Neural progenitor cell (in vitro differentiated cells): Measurements from ENCODE around the gene GANAB. TPM values are rescaled to one million over a fixed set of nuclear protein-coding genes. Genes with fewer than 3 reads are reported as not detected.

Experiments used
- DNase-seq: peaks from one replicate; pipeline ENCODE4 v3.0.0-alpha.2; 2016; ENCODE audit warnings: low spot score
- H2AFZ ChIP-seq: fragments of 200-600 bp; sonication (generic); replicated peaks from 2 replicates; pipeline ENCODE4 v1.6.1; 2016; ENCODE audit warnings: antibody characterized with exemption
- H3F3A ChIP-seq: fragments of 200-600 bp; sonication (generic); 2 replicates; pipeline ENCODE4 v1.6.1; 2016; ENCODE audit warnings: antibody characterized with exemption, low read depth
- H3K27ac ChIP-seq: fragments of 200-600 bp; sonication (generic); 2 replicates; pipeline ENCODE4 v1.5.1; 2016; ENCODE audit warnings: mild to moderate bottlenecking
- H3K27me3 ChIP-seq: fragments of 200-600 bp; sonication (generic); 2 replicates; pipeline ENCODE4 v1.6.1; 2016; ENCODE audit warnings: mild to moderate bottlenecking, moderate library complexity
- H3K36me3 ChIP-seq: fragments of 200-600 bp; sonication (generic); 2 replicates; pipeline ENCODE4 v1.5.1; 2016
- H3K4me1 ChIP-seq: fragments of 200-600 bp; sonication (generic); 2 replicates; pipeline ENCODE4 v1.6.1; 2016; ENCODE audit warnings: mixed run types
- H3K4me2 ChIP-seq: fragments of 200-600 bp; sonication (generic); 2 replicates; pipeline ENCODE4 v1.6.1; 2016
- H3K4me3 ChIP-seq: fragments of 200-600 bp; sonication (generic); 2 replicates; pipeline ENCODE4 v1.5.1; 2016
- H3K79me2 ChIP-seq: fragments of 200-600 bp; sonication (generic); 2 replicates; pipeline ENCODE4 v1.6.1; 2016; ENCODE audit warnings: low read depth
- H3K9ac ChIP-seq: fragments of 200-600 bp; sonication (generic); 2 replicates; pipeline ENCODE4 v1.6.1; 2016
- H3K9me3 ChIP-seq: fragments of 200-600 bp; sonication (generic); 2 replicates; pipeline ENCODE4 v1.5.1; 2016; ENCODE audit warnings: low read depth
- H4K20me1 ChIP-seq: fragments of 200-600 bp; sonication (generic); 2 replicates; pipeline ENCODE4 v1.6.1; 2016; ENCODE audit warnings: low read depth
- H3K27ac Mint-ChIP-seq: 3 replicates; pipeline ENCODE4 v1.8.0; 2021; ENCODE audit warnings: mixed read lengths
- H3K27me3 Mint-ChIP-seq: 2 replicates; pipeline ENCODE4 v1.8.0; 2022; ENCODE audit warnings: low read depth, mild to moderate bottlenecking, inconsistent platforms, moderate library complexity, mixed read lengths; ENCODE audit not compliant: insufficient read depth
- H3K36me3 Mint-ChIP-seq: 3 replicates; pipeline ENCODE4 v1.8.0; 2021; ENCODE audit warnings: mixed read lengths
- H3K4me1 Mint-ChIP-seq: 3 replicates; pipeline ENCODE4 v1.8.0; 2021; ENCODE audit warnings: mixed read lengths
- H3K4me3 Mint-ChIP-seq: 3 replicates; pipeline ENCODE4 v1.8.0; 2021; ENCODE audit warnings: mild to moderate bottlenecking, moderate library complexity, mixed read lengths
- H3K9me3 Mint-ChIP-seq: 3 replicates; pipeline ENCODE4 v1.8.0; 2020; ENCODE audit warnings: mixed read lengths
- CTCF ChIP-seq: fragments of 200-600 bp; sonication (generic); IDR thresholded peaks from 2 replicates; pipeline ENCODE4 v1.5.1; 2017; ENCODE audit warnings: antibody characterized with exemption, mild to moderate bottlenecking
- EZH2 ChIP-seq: fragments of 200-600 bp; sonication (generic); IDR thresholded peaks from 2 replicates; pipeline ENCODE4 v1.6.1; 2017; ENCODE audit warnings: antibody characterized with exemption, mild to moderate bottlenecking, moderate library complexity
- EZH2phosphoT487 ChIP-seq: fragments of 200-600 bp; sonication (generic); IDR thresholded peaks from 2 replicates; pipeline ENCODE4 v1.6.1; 2017; ENCODE audit warnings: antibody characterized with exemption
- small RNA-seq: library from RNA; depleted of rRNA; stranded (forward); fragments of <200 nt; gene quantifications from one replicate; pipeline ENCODE3, GENCODE V24; 2015
- total RNA-seq: library from RNA; depleted of rRNA; stranded (reverse); fragments of >200 nt; gene quantifications from 2 replicates; pipeline ENCODE4 v1.2.3, GENCODE V29; 2015; ENCODE audit warnings: low replicate concordance

GANAB gene
- total RNA-seq, 1 donor from 2014 or later = 202 TPM

- Histone ChIP-seq H3K27ac (no peak overlapping the region), H3K4me1 (peaks cover 23% of the 10 kb centered on the region), H3K9ac (peak overlapping the region; percentile 8), H2AFZ (no peak overlapping the region), H3K27me3 (no peaks in the 10 kb centered on the region), H3K36me3 (peaks cover 7% of the 10 kb centered on the region), H3K4me3 (no peak overlapping the region), H3K4me2 (no peak overlapping the region), H4K20me1 (peaks cover 29% of the 10 kb centered on the region), H3F3A (peaks cover 24% of the 10 kb centered on the region), H3K9me3 (no peaks in the 10 kb centered on the region), H3K79me2 (peaks cover 29% of the 10 kb centered on the region)
- peaks cover 29% of the 10 kb centered on the region for H3K36me3 Mint-ChIP-seq
- TF ChIP-seq EZH2phosphoT487 (no peak), CTCF (no peak), EZH2 (no peak)
- H3K9me3 Mint-ChIP-seq = no peaks in the 10 kb centered on the region
- H3K27ac Mint-ChIP-seq = no peak overlapping the region
- H3K4me3 Mint-ChIP-seq = no peak overlapping the region
- no peak for DNase-seq
- peaks cover 15% of the 10 kb centered on the region for H3K27me3 Mint-ChIP-seq
- peaks cover 37% of the 10 kb centered on the region for H3K4me1 Mint-ChIP-seq
Measured at GRCh38 chr11:62575837-62576236, 70.6 kb downstream of the GANAB start.

- peaks cover 36% of the 10 kb centered on the region for H4K20me1 ChIP-seq
- no peak for TF ChIP-seq EZH2phosphoT487
- no peak for TF ChIP-seq EZH2
- TF ChIP-seq CTCF = no peak
- H3K79me2 ChIP-seq = peaks cover 35% of the 10 kb centered on the region
- Mint-ChIP-seq H3K36me3 (peaks cover 32% of the 10 kb centered on the region), H3K9me3 (no peaks in the 10 kb centered on the region), H3K4me3 (peak overlapping the region; percentile 99), H3K4me1 (peaks cover 38% of the 10 kb centered on the region), H3K27me3 (peaks cover 15% of the 10 kb centered on the region), H3K27ac (peak overlapping the region; percentile 46)
- peak overlapping the region; percentile 65 for H3K9ac ChIP-seq
- H3F3A ChIP-seq = peaks cover 30% of the 10 kb centered on the region
- H3K4me1 ChIP-seq = peaks cover 23% of the 10 kb centered on the region
- no peak for DNase-seq
- no peaks in the 10 kb centered on the region for H3K9me3 ChIP-seq
- peak overlapping the region; percentile 100 for H3K4me3 ChIP-seq
- no peak overlapping the region for H2AFZ ChIP-seq
- H3K36me3 ChIP-seq = peaks cover 7% of the 10 kb centered on the region
- no peaks in the 10 kb centered on the region for H3K27me3 ChIP-seq
- peak overlapping the region; percentile 95 for H3K4me2 ChIP-seq
- H3K27ac ChIP-seq = no peak overlapping the region
Measured at GRCh38 chr11:62575156-62575555, 71.3 kb downstream of the GANAB start.

Small RNA genes lying within 50 kb of the gene (small RNA-seq; reads per million reads assigned to genes)
- not detected for gene AP001458.1
- gene SNORA57 = not detected

Other genes starting within 250 kb of the GANAB start
- not detected in 2 replicates for gene SCGB1A1, start 227.6 kb downstream of the GANAB start, total RNA-seq
- 14.9 and 15.0 TPM in 2 replicates for gene AHNAK, start 99.8 kb downstream of the GANAB start, total RNA-seq
- 2,358 and 3,183 TPM in 2 replicates for gene EEF1G, start 72.7 kb downstream of the GANAB start, total RNA-seq
- 4.8 and 23.1 TPM in 2 replicates for gene TUT1, start 55.1 kb downstream of the GANAB start, total RNA-seq
- gene MTA2, start 44.7 kb downstream of the GANAB start, total RNA-seq = 108 and 135 TPM in 2 replicates
- 4.0 and 26.6 TPM in 2 replicates for gene EML3, start 33.8 kb downstream of the GANAB start, total RNA-seq
- 2.2 TPM in 1 of 2 replicates, not detected in the other for gene ROM1, start 33.4 kb downstream of the GANAB start, total RNA-seq
- gene B3GAT3, start 24.6 kb downstream of the GANAB start, total RNA-seq = 21.2 and 44.0 TPM in 2 replicates
- gene INTS5, start 6.7 kb upstream of the GANAB start, total RNA-seq = 7.8 and 21.3 TPM in 2 replicates
- gene C11orf98, start 18.6 kb upstream of the GANAB start, total RNA-seq = 51.5 and 73.3 TPM in 2 replicates
- gene CSKMT, start 18.7 kb upstream of the GANAB start, total RNA-seq = 4.3 and 6.7 TPM in 2 replicates
- gene UQCC3, start 25.1 kb upstream of the GANAB start, total RNA-seq = 5.7 and 11.7 TPM in 2 replicates
- gene LBHD1, start 25.7 kb upstream of the GANAB start, total RNA-seq = 3.4 and 4.0 TPM in 2 replicates
- gene UBXN1, start 32.5 kb upstream of the GANAB start, total RNA-seq = 60.7 and 129 TPM in 2 replicates
- gene LRRN4CL, start 42.9 kb upstream of the GANAB start, total RNA-seq = 0.40 TPM in 1 of 2 replicates, not detected in the other
- 34.6 and 63.1 TPM in 2 replicates for gene BSCL2, start 60.8 kb upstream of the GANAB start, total RNA-seq
- 2.0 TPM in 1 of 2 replicates, not detected in the other for gene GNG3, start 61.1 kb upstream of the GANAB start, total RNA-seq
- gene HNRNPUL2, start 80.8 kb upstream of the GANAB start, total RNA-seq = 30.9 and 32.5 TPM in 2 replicates
- 55.7 and 78.4 TPM in 2 replicates for gene TTC9C, start 81.9 kb upstream of the GANAB start, total RNA-seq
- gene ZBTB3, start 107.5 kb upstream of the GANAB start, total RNA-seq = 9.2 and 22.8 TPM in 2 replicates
- gene POLR2G, start 115.0 kb upstream of the GANAB start, total RNA-seq = 88.7 and 117 TPM in 2 replicates
- 28.9 and 39.9 TPM in 2 replicates for gene TAF6L, start 124.8 kb upstream of the GANAB start, total RNA-seq
- gene TMEM179B, start 140.8 kb upstream of the GANAB start, total RNA-seq = 24.5 and 40.4 TPM in 2 replicates
- 9.9 and 38.9 TPM in 2 replicates for gene TMEM223, start 145.4 kb upstream of the GANAB start, total RNA-seq
- gene NXF1, start 158.8 kb upstream of the GANAB start, total RNA-seq = 23.6 and 36.5 TPM in 2 replicates
- gene STX5, start 185.4 kb upstream of the GANAB start, total RNA-seq = 30.2 and 32.9 TPM in 2 replicates
- gene TEX54, start 186.2 kb upstream of the GANAB start, total RNA-seq = not detected in 2 replicates
- gene WDR74, start 193.0 kb upstream of the GANAB start, total RNA-seq = 40.0 and 47.4 TPM in 2 replicates
- 99.8 and 130 TPM in 2 replicates for gene SLC3A2, start 234.3 kb upstream of the GANAB start, total RNA-seq